PC-9 (cell line): ENCODE data around the gene UBE2O.
"Not testable (repeated sequence)": the region's sequence is repeated elsewhere in the genome, so short reads cannot be mapped to it uniquely, and the experiment has no call there.

ENCODE experiments used
- EZH2 ChIP-seq: fragments of 200-600 bp; sonication (generic); IDR thresholded peaks from 2 replicates; pipeline ENCODE4 v1.8.0; 2017; ENCODE audit warnings: antibody characterized with exemption, low read depth
- TF ChIP-seq, protein P1 (sequence below): fragments of 200-600 bp; sonication (generic); conservative IDR thresholded peaks from 2 replicates; pipeline ENCODE4 v1.6.1; 2017; ENCODE audit warnings: mixed run types, antibody characterized with exemption, mild to moderate bottlenecking, moderate library complexity

- TF ChIP-seq, protein P1, sequence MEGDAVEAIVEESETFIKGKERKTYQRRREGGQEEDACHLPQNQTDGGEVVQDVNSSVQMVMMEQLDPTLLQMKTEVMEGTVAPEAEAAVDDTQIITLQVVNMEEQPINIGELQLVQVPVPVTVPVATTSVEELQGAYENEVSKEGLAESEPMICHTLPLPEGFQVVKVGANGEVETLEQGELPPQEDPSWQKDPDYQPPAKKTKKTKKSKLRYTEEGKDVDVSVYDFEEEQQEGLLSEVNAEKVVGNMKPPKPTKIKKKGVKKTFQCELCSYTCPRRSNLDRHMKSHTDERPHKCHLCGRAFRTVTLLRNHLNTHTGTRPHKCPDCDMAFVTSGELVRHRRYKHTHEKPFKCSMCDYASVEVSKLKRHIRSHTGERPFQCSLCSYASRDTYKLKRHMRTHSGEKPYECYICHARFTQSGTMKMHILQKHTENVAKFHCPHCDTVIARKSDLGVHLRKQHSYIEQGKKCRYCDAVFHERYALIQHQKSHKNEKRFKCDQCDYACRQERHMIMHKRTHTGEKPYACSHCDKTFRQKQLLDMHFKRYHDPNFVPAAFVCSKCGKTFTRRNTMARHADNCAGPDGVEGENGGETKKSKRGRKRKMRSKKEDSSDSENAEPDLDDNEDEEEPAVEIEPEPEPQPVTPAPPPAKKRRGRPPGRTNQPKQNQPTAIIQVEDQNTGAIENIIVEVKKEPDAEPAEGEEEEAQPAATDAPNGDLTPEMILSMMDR: not testable (repeated sequence)
- TF ChIP-seq EZH2: not testable (repeated sequence)
Observed at GRCh38 chr17:76359776-76360175, 93.2 kb downstream of the UBE2O start.
